Measurements from ENCODE around the gene SLC37A3. TPM values are rescaled to one million over a fixed set of nuclear protein-coding genes. Genes with fewer than 3 reads are reported as not detected.
"Not testable (repeated sequence)": the region's sequence is repeated elsewhere in the genome, so short reads cannot be mapped to it uniquely, and the experiment has no call there.

Gene SLC37A3
- total RNA-seq, 4 donors from 2014 or later = 35.2 to 87.2 (median 52.7) TPM

GRCh38 chr7:140317999-140318398, 80.3 kb downstream of the SLC37A3 start:
- Histone ChIP-seq H3K27me3 (no peaks in the 10 kb centered on the region), H3K9me3 (no peaks in the 10 kb centered on the region), H3K27ac (no peak overlapping the region), H3K36me3 (no peaks in the 10 kb centered on the region), H3K4me1 (peaks cover 0 to 32% (median 14%) of the 10 kb centered on the region in 3 donors), H3K4me3 (no peak overlapping the region)
- no peak for ATAC-seq
- no peak for TF ChIP-seq CTCF (IDR thresholded peaks at IDR 0.05)
- TF ChIP-seq POLR2A (IDR thresholded peaks at IDR 0.05) = no peak
- WGBS, 2 donors (ENCODE audit: low coverage in 1 of 2) = 88 to 92% methylated on average over 6 to 7 of the region's 7 CpGs

GRCh38 chr7:140317597-140317996, 80.7 kb downstream of the SLC37A3 start:
- ATAC-seq = no peak
- TF ChIP-seq EP300 (IDR thresholded peaks at IDR 0.05) (no peak), POLR2AphosphoS5 (IDR thresholded peaks at IDR 0.05) (no peak), POLR2A (IDR thresholded peaks at IDR 0.05) (no peak)
- WGBS, 2 donors (ENCODE audit: low coverage in 1 of 2) = 77 to 100% methylated on average over 1 to 4 of the region's 4 CpGs

GRCh38 chr7:140316165-140316661, 82.1 kb downstream of the SLC37A3 start:
- peaks cover 0 to 32% (median 14%) of the 10 kb centered on the region in 3 donors for H3K4me1 ChIP-seq

More at GRCh38 chr7:140317597-140317996, 80.7 kb downstream of the SLC37A3 start:
- Histone ChIP-seq H3K4me1 (peaks cover 0 to 32% (median 14%) of the 10 kb centered on the region in 3 donors), H3K27ac (no peak overlapping the region), H3K27me3 (no peaks in the 10 kb centered on the region), H3K4me3 (no peak overlapping the region), H3K36me3 (no peaks in the 10 kb centered on the region), H3K9me3 (no peaks in the 10 kb centered on the region)

GRCh38 chr7:140315498-140316164, 82.7 kb downstream of the SLC37A3 start:
- Histone ChIP-seq H3K27ac (peak overlapping the region; percentile 47 to 89 (median 79)), H3K27me3 (no peaks in the 10 kb centered on the region), H3K9me3 (no peaks in the 10 kb centered on the region), H3K4me3 (peak overlapping the region; percentile 0 to 31), H3K4me1 (peaks cover 0 to 33% (median 14%) of the 10 kb centered on the region in 3 donors), H3K36me3 (no peaks in the 10 kb centered on the region)
- 23 to 38% methylated on average over 5 to 9 of the region's 15 CpGs for WGBS, 2 donors (ENCODE audit: low coverage in 1 of 2)
- peak; percentile 11 for ATAC-seq
- TF ChIP-seq EP300 (IDR thresholded peaks at IDR 0.05) = no peak
- no peak for TF ChIP-seq POLR2AphosphoS5 (IDR thresholded peaks at IDR 0.05)
- TF ChIP-seq POLR2A (IDR thresholded peaks at IDR 0.05) = no peak
- TF ChIP-seq CTCF (IDR thresholded peaks at IDR 0.05) = no peak

More at GRCh38 chr7:140316165-140316661, 82.1 kb downstream of the SLC37A3 start:
- ATAC-seq = peak; percentile 92
- H3K4me3 ChIP-seq = peak overlapping the region; percentile 0 to 31
- 5 to 7% methylated on average over 3 to 4 of the region's 7 CpGs for WGBS, 2 donors (ENCODE audit: low coverage in 1 of 2)
- peak overlapping the region; percentile 47 to 89 (median 79) for H3K27ac ChIP-seq
- no peaks in the 10 kb centered on the region for H3K9me3 ChIP-seq
- no peak for TF ChIP-seq POLR2A (IDR thresholded peaks at IDR 0.05)
- peak; percentile 87 for TF ChIP-seq POLR2AphosphoS5 (IDR thresholded peaks at IDR 0.05)
- H3K36me3 ChIP-seq = no peaks in the 10 kb centered on the region
- H3K27me3 ChIP-seq = no peaks in the 10 kb centered on the region

- Histone ChIP-seq H3K4me3 (no peak overlapping the region), H3K27me3 (no peaks in the 10 kb centered on the region), H3K9me3 (no peaks in the 10 kb centered on the region), H3K36me3 (no peaks in the 10 kb centered on the region), H3K4me1 (peaks cover 0 to 41% (median 14%) of the 10 kb centered on the region in 3 donors), H3K27ac (peak overlapping the region in 3 of 4 donors; percentile 77 to 89 (median 81))
- TF ChIP-seq POLR2AphosphoS5 (IDR thresholded peaks at IDR 0.05) = no peak
- WGBS, 2 donors (ENCODE audit: low coverage in 1 of 2) = 42 to 70% methylated on average over 19 to 21 of the region's 21 CpGs
- ATAC-seq = no peak
These were observed 83.5 kb downstream of the SLC37A3 start for GRCh38 chr7:140314573-140315480.

- Histone ChIP-seq H3K4me3 (no peak overlapping the region), H3K4me1 (peaks cover 0 to 65% (median 14%) of the 10 kb centered on the region in 3 donors), H3K27ac (no peak overlapping the region), H3K27me3 (no peaks in the 10 kb centered on the region), H3K36me3 (no peaks in the 10 kb centered on the region), H3K9me3 (no peaks in the 10 kb centered on the region)
- WGBS, 2 donors (ENCODE audit: low coverage in 1 of 2) = 92 to 94% methylated on average over 2 of the region's 2 CpGs
- TF ChIP-seq CTCF (IDR thresholded peaks at IDR 0.05) (no peak), POLR2A (IDR thresholded peaks at IDR 0.05) (no peak), POLR2AphosphoS5 (IDR thresholded peaks at IDR 0.05) (no peak), EP300 (IDR thresholded peaks at IDR 0.05) (no peak)
- ATAC-seq = no peak
These were observed 86.0 kb downstream of the SLC37A3 start for GRCh38 chr7:140312141-140312846.

GRCh38 chr7:140311128-140311527, 87.2 kb downstream of the SLC37A3 start:
- 91 to 94% methylated on average over 2 of the region's 2 CpGs for WGBS, 2 donors (ENCODE audit: low coverage in 1 of 2)
- H3K9me3 ChIP-seq, H3K36me3 ChIP-seq, ATAC-seq, H3K27ac ChIP-seq, H3K27me3 ChIP-seq, H3K4me3 ChIP-seq: not testable (repeated sequence)
- H3K4me1 ChIP-seq = peaks cover 0 to 53% (median 14%) of the 10 kb centered on the region in 3 donors

Measured in gastroesophageal sphincter (tissue), 4 donors.